HG03095 (cell line): Measurements from ENCODE around the gene ELP4.

Experiments
- ATAC-seq: cut with Tn5 transposase; IDR thresholded peaks from one replicate; pipeline ENCODE4 v1.9.1; 2021; ENCODE audit warnings: moderate library complexity; ENCODE audit not compliant: unreplicated experiment

ELP4 gene

DNA sequence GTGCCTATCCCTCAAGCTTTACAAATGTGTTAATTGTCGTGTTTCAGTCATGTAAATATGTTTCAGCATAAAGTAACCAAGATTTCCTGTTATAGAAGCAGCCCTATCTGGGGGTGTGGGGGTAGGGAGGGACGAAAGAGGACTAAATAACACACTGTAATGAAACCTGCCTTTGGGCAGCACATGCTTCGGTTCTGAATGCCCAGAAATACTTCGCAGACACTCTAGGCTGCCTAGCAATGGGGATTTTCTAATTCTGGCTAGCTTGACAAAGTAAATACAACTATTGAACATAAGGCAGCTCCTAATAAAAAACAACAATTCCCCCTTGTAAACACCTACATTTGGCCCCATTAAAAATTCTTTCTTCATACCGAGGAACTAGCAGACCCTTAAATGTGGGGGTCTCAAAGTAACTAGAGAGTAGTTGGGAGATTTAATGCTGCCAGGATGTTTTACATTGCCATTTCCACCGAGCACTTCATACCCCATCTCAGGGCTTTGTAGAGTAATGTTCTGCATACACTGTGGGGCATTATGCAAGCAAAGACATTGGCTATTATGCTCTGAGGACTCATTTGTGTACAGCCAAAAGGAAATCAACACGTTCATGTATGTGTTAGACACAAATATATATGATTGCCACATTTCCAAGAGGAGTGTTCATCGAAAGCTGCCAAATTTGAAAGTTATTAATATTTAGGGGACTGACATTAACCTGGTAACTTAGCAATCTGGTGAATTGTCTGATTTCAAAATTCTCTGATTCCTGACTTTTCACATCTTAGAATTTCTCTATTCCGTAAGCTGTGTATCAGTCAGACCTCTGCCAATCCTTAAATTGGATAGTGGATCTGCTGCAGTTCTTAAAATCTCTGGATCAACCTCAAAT is 259.4 kb downstream of the ELP4 start:
- ATAC-seq, result no peak

- no peak for ATAC-seq
These were observed 260.6 kb downstream of the ELP4 start for GRCh38 chr11:31770011-31770700.

GRCh38 chr11:31772412-31772811 is 262.8 kb downstream of the ELP4 start:
- ATAC-seq, result no peak

- no peak for ATAC-seq
These were observed 269.8 kb downstream of the ELP4 start for GRCh38 chr11:31779374-31779791.

- ATAC-seq, result no peak
These were observed 270.5 kb downstream of the ELP4 start for GRCh38 chr11:31780078-31780477.

DNA sequence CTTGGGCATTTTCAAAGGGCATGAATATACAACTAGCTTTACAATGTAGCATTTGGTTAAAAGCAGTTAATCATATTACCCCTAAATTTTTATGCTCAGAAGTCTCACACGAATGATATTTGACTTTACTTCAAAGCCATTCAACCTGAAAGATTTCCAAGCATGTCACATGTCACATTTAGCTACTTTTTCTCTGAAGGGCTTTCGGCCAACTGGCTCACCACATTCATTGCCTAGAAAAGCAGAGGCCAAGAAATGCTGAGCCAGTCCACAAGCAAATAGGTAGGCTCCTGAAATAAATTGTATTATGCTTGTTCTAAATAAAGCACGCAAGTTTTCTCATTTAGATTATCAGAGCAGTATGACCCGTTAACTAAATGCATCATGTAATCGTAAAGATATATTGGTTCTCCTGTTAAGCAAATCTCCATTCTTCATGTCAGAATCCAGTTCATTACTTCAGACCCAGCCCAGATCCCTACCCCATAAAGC is 271.0 kb downstream of the ELP4 start:
- ATAC-seq, result no peak

- ATAC-seq, result no peak
These were observed 272.7 kb downstream of the ELP4 start for GRCh38 chr11:31782257-31782656.

DNA sequence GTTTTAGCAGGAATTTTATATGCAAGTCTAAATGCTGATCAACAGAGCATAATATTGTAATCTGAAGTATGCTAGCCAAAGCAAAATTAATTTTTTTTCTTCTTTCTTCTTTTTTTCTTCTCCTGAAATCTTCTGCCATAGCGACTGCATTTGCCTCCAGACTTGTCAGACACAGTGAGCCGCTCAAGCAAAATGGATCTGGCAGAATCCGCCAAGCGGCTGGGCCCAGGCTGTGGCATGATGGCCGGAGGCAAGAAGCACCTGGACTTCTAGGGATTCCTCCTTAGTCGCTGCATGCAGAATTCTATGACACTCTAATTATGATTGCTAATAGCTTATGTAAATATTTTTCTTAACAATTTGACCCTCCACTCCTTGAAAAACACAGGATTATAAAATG is 273.7 kb downstream of the ELP4 start:
- ATAC-seq, result no peak

GRCh38 chr11:31784611-31785010 is 275.0 kb downstream of the ELP4 start:
- ATAC-seq, result no peak

GRCh38 chr11:31786996-31787685 is 277.6 kb downstream of the ELP4 start:
- ATAC-seq, result no peak

DNA sequence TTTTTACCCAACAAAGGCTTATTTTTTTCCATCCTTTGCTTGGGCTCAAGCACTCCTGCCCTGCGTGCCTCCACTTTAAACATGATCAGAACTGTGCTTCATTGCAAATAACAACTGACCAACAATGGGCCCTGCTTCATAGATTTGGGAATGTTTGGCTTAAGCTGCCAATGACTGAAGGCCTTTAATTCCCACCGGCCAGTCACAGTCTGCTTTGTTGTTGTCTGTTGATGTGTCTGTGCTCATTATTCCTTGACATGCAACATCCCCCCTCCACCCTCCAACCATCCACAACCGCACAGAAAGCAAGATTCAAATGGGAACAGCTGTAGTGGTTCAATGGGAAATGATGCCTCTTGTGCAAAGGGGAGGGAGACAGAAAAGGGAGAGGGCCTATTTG is 278.5 kb downstream of the ELP4 start:
- no peak for ATAC-seq

DNA sequence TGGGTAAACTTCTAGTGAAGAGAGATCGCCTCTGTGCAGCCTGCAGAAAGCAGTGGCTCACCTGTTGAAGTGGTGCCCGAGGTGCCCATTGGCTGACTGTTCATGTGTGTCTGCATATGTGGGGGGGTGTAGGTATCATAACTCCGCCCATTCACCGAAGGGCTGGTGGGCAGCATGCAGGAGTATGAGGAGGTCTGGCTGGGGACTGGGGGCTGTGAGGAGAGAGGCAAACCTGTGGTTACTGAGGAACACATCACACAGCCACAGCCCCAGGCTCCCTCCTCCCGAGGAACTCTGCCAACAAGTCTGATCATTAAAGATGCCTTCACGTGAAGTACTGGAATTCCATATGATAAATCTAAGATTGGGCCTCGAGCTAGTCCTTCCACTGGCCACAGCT is 281.1 kb downstream of the ELP4 start:
- ATAC-seq, result no peak

- no peak for ATAC-seq
These were observed 282.5 kb downstream of the ELP4 start for GRCh38 chr11:31792036-31792435.

DNA sequence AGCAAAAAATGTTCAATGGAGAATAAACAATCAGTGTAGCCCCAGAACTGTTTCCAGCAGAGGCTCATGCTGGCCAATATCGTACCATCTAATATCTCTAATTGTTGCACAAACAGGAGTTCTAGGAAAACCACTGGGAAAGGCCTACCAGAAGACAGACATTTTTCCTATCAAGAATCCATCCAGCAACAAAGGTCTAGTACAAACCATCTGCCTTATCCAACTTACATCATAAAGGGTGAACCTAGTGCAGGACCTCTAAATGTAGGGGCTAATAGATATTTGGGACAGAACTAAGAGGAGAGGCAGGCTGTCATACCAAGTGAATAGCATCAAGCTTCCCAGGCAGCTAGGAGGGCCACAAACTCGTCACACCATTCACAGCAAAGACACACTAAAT is 282.9 kb downstream of the ELP4 start:
- no peak for ATAC-seq

- ATAC-seq, result no peak
These were observed 283.7 kb downstream of the ELP4 start for GRCh38 chr11:31793264-31793663.

GRCh38 chr11:31794548-31794947 is 285.0 kb downstream of the ELP4 start:
- no peak for ATAC-seq

- no peak for ATAC-seq
These were observed 286.3 kb downstream of the ELP4 start for GRCh38 chr11:31795706-31796498.

DNA sequence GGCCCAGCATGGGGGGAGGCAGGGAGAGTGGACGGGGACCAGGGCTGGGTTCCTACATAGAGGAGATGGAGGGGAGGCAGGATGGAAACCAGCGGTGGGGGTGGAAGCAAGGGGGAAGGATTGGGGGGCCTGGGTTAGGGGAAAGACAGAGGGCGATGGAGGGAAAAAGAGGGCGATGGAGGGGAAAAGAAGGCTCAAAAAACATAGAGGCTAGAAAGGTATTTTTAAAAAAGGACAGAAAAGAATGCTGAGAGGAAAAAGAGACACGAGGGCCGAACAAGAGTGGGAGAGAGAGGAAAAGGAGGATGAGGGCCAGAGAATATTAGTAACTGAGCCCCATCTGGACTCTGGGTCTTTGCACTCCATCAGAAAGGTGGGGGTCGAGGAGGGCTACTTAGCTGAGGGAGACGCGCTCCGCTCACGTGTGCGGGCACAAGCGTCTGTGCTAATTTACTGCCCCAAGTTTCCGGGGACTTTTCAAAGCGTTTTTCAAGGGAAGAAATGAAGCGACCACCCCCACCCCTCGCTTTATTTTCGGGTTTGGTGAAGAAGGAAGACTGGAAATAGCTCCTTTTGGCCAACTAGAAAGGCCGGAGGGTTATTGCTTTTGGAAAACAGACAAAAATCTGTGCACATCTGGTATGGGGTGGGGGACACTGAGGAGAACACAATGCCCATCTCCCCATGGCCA is 287.1 kb downstream of the ELP4 start:
- ATAC-seq, result no peak

- no peak for ATAC-seq
These were observed 287.9 kb downstream of the ELP4 start for GRCh38 chr11:31797190-31798056.
